Karpas-422 (cell line): Measurements from ENCODE around the gene MMS22L. TPM values are rescaled to one million over a fixed set of nuclear protein-coding genes. Genes with fewer than 3 reads are reported as not detected.

Experiments used
- DNase-seq: peaks from one replicate; pipeline ENCODE4 v3.0.0-alpha.2; 2015
- H2AFZ ChIP-seq: fragments of 200-600 bp; sonication (generic); 2 replicates; pipeline ENCODE4 v1.6.1; 2014; ENCODE audit warnings: antibody characterized with exemption, low read length, mixed read lengths
- H3K27ac ChIP-seq: fragments of 200-600 bp; sonication (generic); 2 replicates; pipeline ENCODE4 v1.5.1; 2014; ENCODE audit warnings: mild to moderate bottlenecking, low read length, moderate library complexity
- H3K27me3 ChIP-seq: fragments of 200-600 bp; sonication (generic); 2 replicates; pipeline ENCODE4 v1.6.1; 2014; ENCODE audit warnings: low read length, mixed read lengths
- H3K36me3 ChIP-seq: fragments of 200-600 bp; sonication (generic); 2 replicates; pipeline ENCODE4 v1.6.1; 2014; ENCODE audit warnings: low read length, mixed read lengths; ENCODE audit not compliant: insufficient read depth
- H3K4me1 ChIP-seq: fragments of 200-600 bp; sonication (generic); 2 replicates; pipeline ENCODE4 v1.6.1; 2014; ENCODE audit warnings: mild to moderate bottlenecking, low read length, mixed read lengths
- H3K4me2 ChIP-seq: fragments of 200-600 bp; sonication (generic); 2 replicates; pipeline ENCODE4 v1.6.1; 2014; ENCODE audit warnings: low read length, low read depth, mild to moderate bottlenecking; ENCODE audit not compliant: poor library complexity, severe bottlenecking
- H3K4me3 ChIP-seq: fragments of 200-600 bp; sonication (generic); 2 replicates; pipeline ENCODE4 v1.5.1; 2014; ENCODE audit warnings: mild to moderate bottlenecking, antibody characterized with exemption, low read length, mixed read lengths
- H3K79me2 ChIP-seq: fragments of 200-600 bp; sonication (generic); 2 replicates; pipeline ENCODE4 v1.6.1; 2014; ENCODE audit warnings: mild to moderate bottlenecking, low read length, mixed read lengths
- H3K9ac ChIP-seq: fragments of 200-600 bp; sonication (generic); 2 replicates; pipeline ENCODE4 v1.6.0; 2014; ENCODE audit warnings: low read length
- H3K9me2 ChIP-seq: fragments of 200-600 bp; sonication (generic), shearing (Covaris generic); replicated peaks from 2 replicates; pipeline ENCODE4 v1.6.0; 2014; ENCODE audit warnings: mild to moderate bottlenecking, low read length, moderate library complexity; ENCODE audit not compliant: insufficient read depth
- H3K9me3 ChIP-seq: fragments of 300-700, 200-600 bp; sonication (generic); 2 replicates; pipeline ENCODE4 v1.6.1; 2014; ENCODE audit warnings: low read length, mixed read lengths
- H4K20me1 ChIP-seq: fragments of 200-600 bp; sonication (generic); 2 replicates; pipeline ENCODE4 v1.6.1; 2014; ENCODE audit warnings: mild to moderate bottlenecking, antibody characterized with exemption, low read length, low read depth; ENCODE audit not compliant: insufficient read depth
- total RNA-seq: library from RNA; depleted of rRNA; stranded (reverse); fragments of >200 nt; shearing (Covaris generic); gene quantifications from 2 replicates; pipeline ENCODE4 v1.2.3, GENCODE V29; 2014; ENCODE audit warnings: low replicate concordance

The MMS22L gene
- total RNA-seq, 1 experiment from 2014 or later: 50.4 TPM

DNA sequence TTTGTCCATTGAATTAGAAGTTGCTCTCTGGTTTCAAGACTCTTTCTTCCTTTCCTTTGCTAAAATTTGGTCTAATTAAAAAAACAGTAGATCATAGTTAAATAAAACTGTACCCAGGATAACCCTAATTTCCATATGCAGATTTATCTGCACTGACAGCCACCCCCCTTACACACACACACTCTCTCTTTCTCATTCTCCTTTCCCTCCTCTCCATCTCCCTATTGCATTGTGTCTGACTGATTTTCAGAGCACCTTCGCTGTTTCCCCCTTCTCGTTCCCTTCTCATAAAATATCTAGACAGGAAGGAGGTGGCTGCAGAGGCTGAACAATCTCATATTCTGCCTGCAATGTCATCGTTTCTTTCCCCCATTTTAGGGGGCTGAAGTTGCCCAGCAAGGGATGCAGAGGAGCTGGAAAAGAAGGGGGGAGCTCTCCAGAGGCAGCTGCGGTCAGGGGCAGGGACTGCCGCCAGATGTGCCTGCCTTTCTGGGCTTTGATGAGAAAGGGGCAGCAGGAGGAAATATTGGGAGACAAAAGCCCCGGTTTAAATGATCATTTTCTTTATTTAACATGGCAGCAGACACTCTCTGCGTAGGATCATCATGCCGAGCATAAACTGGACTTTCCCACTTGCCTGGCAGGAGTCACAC lies 22.5 kb upstream of the MMS22L start:
- H3K9me2 ChIP-seq: no peaks in the 10 kb centered on the region

DNA sequence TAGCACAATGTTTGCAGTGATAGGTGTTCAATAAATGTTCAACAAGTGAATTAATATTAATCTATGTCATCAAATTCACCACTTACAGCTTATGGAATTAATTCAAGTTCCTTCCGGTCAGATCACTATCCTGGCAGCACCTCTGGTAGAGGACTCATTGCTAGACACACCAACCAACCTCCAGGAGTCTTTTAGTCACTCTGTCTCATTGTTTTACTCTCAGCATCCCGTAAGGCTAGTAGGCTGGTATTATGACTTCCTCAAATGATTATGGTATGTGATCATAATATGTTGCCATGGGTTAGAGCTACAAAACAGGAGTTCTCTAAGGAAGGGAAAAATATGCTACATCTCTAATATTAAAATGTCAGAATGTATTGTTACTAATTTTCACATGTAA lies 21.7 kb upstream of the MMS22L start:
- no peaks in the 10 kb centered on the region for H4K20me1 ChIP-seq
- H3K4me1 ChIP-seq: peaks cover 19% of the 10 kb centered on the region
- no peaks in the 10 kb centered on the region for H3K79me2 ChIP-seq

More for the DNA sequence above, 22.5 kb upstream of the MMS22L start:
- no peaks in the 10 kb centered on the region for H3K27me3 ChIP-seq
- H3K4me2 ChIP-seq: peak overlapping the region; percentile 16
- H4K20me1 ChIP-seq: no peaks in the 10 kb centered on the region
- peak overlapping the region; percentile 29 for H3K9ac ChIP-seq
- H3K79me2 ChIP-seq: no peaks in the 10 kb centered on the region
- no peak for DNase-seq
- no peaks in the 10 kb centered on the region for H3K9me3 ChIP-seq
- peak overlapping the region; percentile 57; the same call in 1 of the 2 replicates for H2AFZ ChIP-seq
- H3K36me3 ChIP-seq: no peaks in the 10 kb centered on the region
- no peak overlapping the region for H3K27ac ChIP-seq
- H3K4me1 ChIP-seq: peaks cover 19% of the 10 kb centered on the region
- peak overlapping the region; percentile 26; the same call in 1 of the 2 replicates for H3K4me3 ChIP-seq

DNA sequence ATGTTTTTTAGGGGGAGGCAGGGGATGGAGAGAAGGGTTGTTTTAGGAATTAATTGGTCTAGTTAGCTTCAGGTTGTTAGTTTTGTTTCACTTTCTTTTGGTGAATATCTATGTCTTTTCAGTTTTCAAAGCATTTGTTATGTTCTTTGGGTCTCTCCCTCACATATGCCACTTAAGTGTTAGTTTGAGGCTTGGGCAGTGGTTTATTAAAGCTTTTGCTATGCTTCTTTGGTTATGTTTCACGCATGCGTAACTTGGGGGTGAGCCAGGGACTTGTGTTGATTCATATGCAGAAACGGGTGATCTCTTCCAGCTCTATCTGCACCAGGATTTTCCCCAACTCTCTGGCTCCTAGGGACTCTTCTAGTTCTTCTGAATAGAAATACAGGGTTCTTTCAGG lies 11.4 kb upstream of the MMS22L start:
- Histone ChIP-seq H3K36me3 (no peaks in the 10 kb centered on the region), H2AFZ (no peak overlapping the region), H3K27ac (no peak overlapping the region), H3K9me3 (no peaks in the 10 kb centered on the region), H3K4me1 (no peaks in the 10 kb centered on the region), H4K20me1 (no peaks in the 10 kb centered on the region), H3K4me3 (no peak overlapping the region), H3K9me2 (no peaks in the 10 kb centered on the region), H3K9ac (no peak overlapping the region), H3K79me2 (no peaks in the 10 kb centered on the region), H3K4me2 (no peak overlapping the region), H3K27me3 (no peaks in the 10 kb centered on the region)
- DNase-seq: no peak

More for the DNA sequence above, 21.7 kb upstream of the MMS22L start:
- no peaks in the 10 kb centered on the region for H3K36me3 ChIP-seq
- no peak overlapping the region for H2AFZ ChIP-seq
- no peaks in the 10 kb centered on the region for H3K9me3 ChIP-seq
- no peak overlapping the region for H3K27ac ChIP-seq
- no peaks in the 10 kb centered on the region for H3K27me3 ChIP-seq
- no peak for DNase-seq
- no peak overlapping the region for H3K4me2 ChIP-seq
- H3K9me2 ChIP-seq: no peaks in the 10 kb centered on the region
- no peak overlapping the region for H3K9ac ChIP-seq
- H3K4me3 ChIP-seq: no peak overlapping the region

DNA sequence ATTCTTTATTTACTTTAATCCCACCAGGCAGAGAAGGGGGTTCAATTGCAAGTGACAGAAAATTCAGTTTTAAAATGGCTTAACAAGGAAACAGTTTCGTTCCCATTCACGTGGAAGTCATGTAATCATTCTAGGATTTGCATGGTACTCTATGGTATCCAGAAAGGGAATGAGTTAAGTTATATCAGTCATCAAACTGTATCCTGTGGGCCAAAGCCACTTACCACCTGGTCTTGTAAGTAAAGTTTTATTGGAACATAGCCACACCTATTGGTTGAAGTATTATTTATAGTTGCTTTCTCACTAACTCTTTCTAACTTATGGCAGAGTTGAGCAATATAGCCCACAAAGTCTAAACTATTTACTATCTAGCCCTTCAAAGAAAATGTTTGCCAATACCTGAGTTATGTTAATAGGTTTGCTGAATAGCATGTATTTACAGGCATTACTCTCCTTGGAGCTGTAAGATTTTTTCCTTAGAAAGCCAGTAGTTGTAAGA lies 10.2 kb upstream of the MMS22L start:
- Histone ChIP-seq H3K4me3 (no peak overlapping the region), H3K9me2 (no peaks in the 10 kb centered on the region), H4K20me1 (no peaks in the 10 kb centered on the region), H3K27ac (no peak overlapping the region), H3K36me3 (no peaks in the 10 kb centered on the region), H3K9ac (no peak overlapping the region), H3K9me3 (0 out of 2 replicates have a peak, but pooled peaks cover 2% of the 10 kb centered on the region), H3K79me2 (no peaks in the 10 kb centered on the region), H2AFZ (no peak overlapping the region), H3K4me2 (no peak overlapping the region), H3K4me1 (no peaks in the 10 kb centered on the region), H3K27me3 (no peaks in the 10 kb centered on the region)
- no peak for DNase-seq

DNA sequence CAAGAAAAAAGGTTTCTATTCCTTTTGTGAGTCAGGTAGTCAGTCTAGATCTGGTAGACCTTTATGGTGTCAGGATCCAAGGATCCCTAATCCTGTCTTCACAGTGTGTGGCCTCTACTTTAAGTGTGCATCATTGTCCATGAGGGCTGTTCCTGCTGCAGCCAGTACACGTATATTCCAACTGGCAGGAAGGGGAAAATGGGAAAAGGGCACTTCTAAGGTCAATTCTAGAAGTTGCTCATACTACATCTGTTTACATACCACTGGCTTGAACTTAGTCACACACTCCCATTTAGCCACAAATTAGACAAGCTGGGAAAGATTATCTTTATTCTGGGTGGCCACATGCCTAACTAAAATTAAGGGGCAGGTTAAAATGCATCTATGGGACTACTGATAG lies 9.7 kb upstream of the MMS22L start:
- no peaks in the 10 kb centered on the region for H3K36me3 ChIP-seq
- H3K4me1 ChIP-seq: no peaks in the 10 kb centered on the region
- H3K9me2 ChIP-seq: no peaks in the 10 kb centered on the region
- H3K27ac ChIP-seq: no peak overlapping the region
- 0 out of 2 replicates have a peak, but pooled peaks cover 2% of the 10 kb centered on the region for H3K9me3 ChIP-seq
- no peaks in the 10 kb centered on the region for H3K27me3 ChIP-seq
- no peak for DNase-seq
- H3K4me3 ChIP-seq: no peak overlapping the region
- no peaks in the 10 kb centered on the region for H4K20me1 ChIP-seq
- no peaks in the 10 kb centered on the region for H3K79me2 ChIP-seq
- no peak overlapping the region for H3K9ac ChIP-seq
- no peak overlapping the region for H3K4me2 ChIP-seq
- H2AFZ ChIP-seq: no peak overlapping the region

DNA sequence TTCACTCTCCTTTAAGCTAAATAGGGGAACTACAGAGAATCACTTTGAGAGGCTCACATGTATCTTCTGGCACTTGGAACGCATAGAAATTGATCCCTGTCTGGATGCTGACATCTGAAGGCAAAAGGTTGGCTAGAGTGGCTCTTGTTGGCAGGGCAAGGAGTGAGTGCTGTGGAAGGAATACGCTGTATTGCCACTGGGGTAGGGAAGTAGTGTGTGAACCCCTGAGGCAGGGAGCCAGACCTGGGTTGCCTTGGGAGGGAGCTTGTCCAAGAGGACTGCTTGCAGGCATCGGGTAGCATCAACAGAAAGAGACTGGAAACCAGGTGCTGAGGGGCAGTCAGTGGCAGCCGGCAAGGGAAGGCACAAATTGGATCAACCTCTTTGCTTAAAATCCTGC lies 8.9 kb upstream of the MMS22L start:
- no peak overlapping the region for H3K27ac ChIP-seq
- no peaks in the 10 kb centered on the region for H3K79me2 ChIP-seq
- DNase-seq: no peak
- H3K9ac ChIP-seq: no peak overlapping the region
- no peak overlapping the region for H3K4me3 ChIP-seq
- no peaks in the 10 kb centered on the region for H3K4me1 ChIP-seq
- no peak overlapping the region for H2AFZ ChIP-seq
- H4K20me1 ChIP-seq: no peaks in the 10 kb centered on the region
- 0 out of 2 replicates have a peak, but pooled peaks cover 2% of the 10 kb centered on the region for H3K9me3 ChIP-seq
- no peaks in the 10 kb centered on the region for H3K27me3 ChIP-seq
- H3K4me2 ChIP-seq: no peak overlapping the region
- no peaks in the 10 kb centered on the region for H3K9me2 ChIP-seq
- no peaks in the 10 kb centered on the region for H3K36me3 ChIP-seq

DNA sequence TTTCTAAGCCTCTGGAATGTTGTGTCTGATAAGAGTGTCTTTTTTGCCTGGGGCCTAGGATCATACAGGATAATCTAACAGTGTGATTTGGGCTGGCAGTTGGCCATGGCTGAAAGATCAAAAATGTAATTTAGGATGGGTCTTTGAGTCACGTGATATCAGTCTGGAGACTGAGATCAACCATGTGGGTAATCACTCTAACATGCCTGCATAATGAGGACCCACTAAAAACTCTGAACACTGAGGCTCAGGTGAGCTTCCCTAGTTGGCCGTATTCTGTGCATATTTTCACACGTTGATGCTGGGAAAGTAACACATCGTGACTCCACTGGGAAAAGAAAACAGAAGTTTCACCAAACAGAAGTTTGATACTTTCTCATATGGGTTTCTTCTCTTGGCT lies 6.3 kb upstream of the MMS22L start:
- Histone ChIP-seq H3K4me2 (no peak overlapping the region), H3K36me3 (no peaks in the 10 kb centered on the region), H3K27ac (no peak overlapping the region), H3K9me3 (0 out of 2 replicates have a peak, but pooled peaks cover 2% of the 10 kb centered on the region), H3K9ac (no peak overlapping the region), H4K20me1 (no peaks in the 10 kb centered on the region), H3K4me3 (no peak overlapping the region), H3K9me2 (no peaks in the 10 kb centered on the region), H2AFZ (no peak overlapping the region), H3K27me3 (no peaks in the 10 kb centered on the region), H3K4me1 (no peaks in the 10 kb centered on the region), H3K79me2 (no peaks in the 10 kb centered on the region)
- DNase-seq: no peak

DNA sequence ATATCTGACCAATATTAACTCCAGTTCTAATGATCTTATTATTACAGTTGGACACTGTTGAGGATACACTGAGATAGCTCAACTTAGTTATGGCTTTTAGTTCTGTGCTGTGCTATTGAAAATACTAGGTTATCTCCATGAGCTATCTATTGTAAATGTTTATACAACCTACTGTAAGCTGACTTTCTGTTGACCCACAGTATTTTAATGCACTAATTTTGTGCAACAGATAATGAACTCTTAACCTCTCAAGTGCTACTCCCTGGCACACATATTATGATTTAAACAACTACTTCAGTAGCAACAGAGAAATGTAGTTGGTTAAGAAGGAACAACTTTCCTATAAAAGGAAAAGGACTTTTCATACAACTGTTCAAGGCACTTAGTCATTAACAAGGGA lies 5.2 kb upstream of the MMS22L start:
- Histone ChIP-seq H3K4me2 (no peak overlapping the region), H3K27ac (no peak overlapping the region), H3K9me2 (no peaks in the 10 kb centered on the region), H3K79me2 (0 out of 2 replicates have a peak, but pooled peaks cover 4% of the 10 kb centered on the region), H3K27me3 (no peaks in the 10 kb centered on the region), H3K4me1 (peaks cover 8% of the 10 kb centered on the region), H3K9ac (no peak overlapping the region), H2AFZ (no peak overlapping the region), H3K36me3 (no peaks in the 10 kb centered on the region), H3K4me3 (no peak overlapping the region), H3K9me3 (0 out of 2 replicates have a peak, but pooled peaks cover 2% of the 10 kb centered on the region), H4K20me1 (no peaks in the 10 kb centered on the region)
- no peak for DNase-seq
